GM12878 (cell line): ENCODE measurements around the gene KCNA5. TPM values are rescaled to one million over a fixed set of nuclear protein-coding genes. Genes with fewer than 3 reads are reported as not detected.

ENCODE experiments used
- ATAC-seq: fragments of 200-7000 bp; cut with Tn5 transposase; 3 replicates; pipeline ENCODE4 v1.9.1; 2020; ENCODE audit warnings: mild to moderate bottlenecking, moderate library complexity
- BruUV-seq: library from RNA; stranded (reverse); fragments of 400-500 nt; replicated peaks from 2 replicates; lab custom pipeline; 2021; lab: Mats Ljungman, UMichigan
- CTCF ChIA-PET: fragments of 300-600 bp; sonication (Branson Sonifier 250); formaldehyde crosslinking; extraction: SDS; loops from one replicate; lab custom pipeline; 2021; ENCODE audit warnings: inconsistent platforms; lab: Yijun Ruan, JAX
- POLR2A ChIA-PET: fragments of 350-600 bp; formaldehyde crosslinking; extraction: SDS; loops from one replicate; lab custom pipeline; 2021; ENCODE audit warnings: inconsistent platforms; lab: Charles Lee
- RAD21 ChIA-PET: fragments of 300-600 bp; sonication (Branson Sonifier 250); formaldehyde crosslinking; loops from one replicate; lab custom pipeline; 2023; ENCODE audit warnings: antibody characterized with exemption; ENCODE audit not compliant: unreplicated experiment; lab: Charles Lee
- SMC1A ChIA-PET: fragments of 300-600 bp; sonication (Branson Sonifier 250); formaldehyde crosslinking; loops from one replicate; lab custom pipeline; 2023; ENCODE audit not compliant: unreplicated experiment, uncharacterized antibody; lab: Charles Lee
- DNase-seq: peaks from one replicate; pipeline ENCODE4 v3.0.0-alpha.2; 2011; ENCODE audit warnings: low read depth, low spot score
- FAIRE-seq: peaks from 3 replicates; lab custom pipeline; 2011; peaks lifted over from hg19 to GRCh38; lab: Jason Lieb, UNC
- H2AFZ ChIP-seq: 2 replicates; pipeline ENCODE4 v1.6.0; 2011; ENCODE audit warnings: low read depth, low read length, control low read depth; ENCODE audit not compliant: control insufficient read depth
- H3K27ac ChIP-seq: 2 replicates; pipeline ENCODE4 v1.5.1; 2011; ENCODE audit warnings: control low read depth; ENCODE audit not compliant: control insufficient read depth, insufficient read depth
- H3K27me3 ChIP-seq, 2 experiments: replicated peaks in 1 of 2; 2 replicates each; pipeline versions ENCODE4 v1.6.0 to v1.6.1; 2011; ENCODE audit warnings: low read length in 1 of 2; ENCODE audit not compliant: control insufficient read depth in 2 of 2, insufficient read depth in 2 of 2
- H3K36me3 ChIP-seq, 2 experiments: 2 replicates each; pipeline ENCODE4 v1.5.1; 2011; ENCODE audit warnings: low read length in 1 of 2; ENCODE audit not compliant: control insufficient read depth in 2 of 2, insufficient read depth in 2 of 2
- H3K4me1 ChIP-seq: 2 replicates; pipeline ENCODE4 v1.6.1; 2011; ENCODE audit warnings: mild to moderate bottlenecking, low read length, moderate library complexity, mixed read lengths; ENCODE audit not compliant: control insufficient read depth, insufficient read depth
- H3K4me2 ChIP-seq: 2 replicates; pipeline ENCODE4 v1.6.0; 2011; ENCODE audit warnings: control low read depth; ENCODE audit not compliant: control insufficient read depth, insufficient read depth
- H3K4me3 ChIP-seq: fragments of 200-600 bp; sonication (generic); 2 replicates; pipeline ENCODE4 v1.5.1; 2016
- H3K79me2 ChIP-seq: 2 replicates; pipeline ENCODE4 v1.6.0; 2011; ENCODE audit warnings: low read length; ENCODE audit not compliant: control insufficient read depth, insufficient read depth
- H3K9ac ChIP-seq: 2 replicates; pipeline ENCODE4 v1.8.0; 2011; ENCODE audit warnings: low read length, control low read depth, mixed read lengths; ENCODE audit not compliant: control insufficient read depth, insufficient read depth
- H3K9me3 ChIP-seq: replicated peaks from 3 replicates; pipeline ENCODE4 v1.5.1; 2011; ENCODE audit warnings: mild to moderate bottlenecking, low read length; ENCODE audit not compliant: control insufficient read depth, insufficient read depth
- H4K20me1 ChIP-seq: 2 replicates; pipeline ENCODE4 v1.6.0; 2011; ENCODE audit not compliant: control insufficient read depth, insufficient read depth
- GABPA ChIP-seq: IDR thresholded peaks from 2 replicates; pipeline ENCODE4 v1.6.1; 2014; ENCODE audit warnings: antibody characterized with exemption, low read depth, mild to moderate bottlenecking, inconsistent platforms
- HDAC6 ChIP-seq: fragments of 200-600 bp; sonication (generic); IDR thresholded peaks from one replicate; pipeline ENCODE4 v1.8.0; 2017; ENCODE audit warnings: antibody characterized with exemption; ENCODE audit not compliant: unreplicated experiment
- MEF2A ChIP-seq: IDR thresholded peaks from 2 replicates; pipeline ENCODE4 v1.6.1; 2011; ENCODE audit warnings: low read depth, mild to moderate bottlenecking, low read length, moderate library complexity; ENCODE audit not compliant: insufficient read depth
- MLLT1 ChIP-seq: fragments of 450-650 bp; IDR thresholded peaks from 2 replicates; pipeline ENCODE4 v1.6.1; 2016; ENCODE audit warnings: mild to moderate bottlenecking
- POLR2AphosphoS5 ChIP-seq: IDR thresholded peaks from 2 replicates; pipeline ENCODE4 v1.6.1; 2011; ENCODE audit warnings: mild to moderate bottlenecking, low read length, inconsistent platforms
- STAT1 ChIP-seq: fragments of 450-650 bp; conservative IDR thresholded peaks from 2 replicates; pipeline ENCODE4 v1.6.1; 2014; ENCODE audit warnings: antibody characterized with exemption, mild to moderate bottlenecking
- WGBS: methylation state at CpG from one replicate; pipeline ENCODE4 v1.1.6; 2016; ENCODE audit warnings: low lambda C conversion rate; ENCODE audit not compliant: insufficient replicate concordance, insufficient coverage; ENCODE audit errors: missing lambda C conversion rate; 5-methylcytosine and 5-hydroxymethylcytosine counted together
- in situ Hi-C: fragments of 300-500 bp; cut with MboI; formaldehyde crosslinking; loops from 9 replicates; pipeline ENCODE4 v1.14.3; 2018; ENCODE audit warnings: mixed read lengths
- intact Hi-C: fragments of 100-400 bp; cut with micrococcal nuclease; formaldehyde crosslinking; loops from one replicate; pipeline ENCODE4 v1.14.2; 2022; ENCODE audit not compliant: unreplicated experiment
- polyA plus RNA-seq, 11 experiments: library from polyadenylated mRNA; depleted of rRNA in 4 of 11; unstranded in 6 of 11; stranded (reverse) in 5 of 11; fragments of >200 nt; fragmentation: Nextera tagmentation in 4 of 11; fragmentation: Illumina TruSeq in 1 of 11; extraction: Ambion mirVana in 4 of 11; extraction: Trizol in 1 of 11; gene quantifications; 1 replicate in 1 of 11; 2 replicates in 10 of 11; pipeline versions ENCODE4 v1.2.1 to v1.2.3, GENCODE V29; 2011 to 2016; ENCODE audit warnings: inconsistent platforms in 2 of 11, missing spikeins in 2 of 11, low read depth in 1 of 11
- total RNA-seq, 4 experiments: library from RNA; depleted of rRNA in 3 of 4; stranded (reverse); fragments of >200 nt in 3 of 4; fragmentation: Illumina TruSeq in 1 of 4; extraction: Trizol in 1 of 4; gene quantifications; 2 replicates each; pipeline versions ENCODE4 v1.2.1 to v1.2.3, GENCODE V29; 2013 to 2021
- TF ChIP-seq, protein P1 (sequence below): IDR thresholded peaks from 2 replicates; pipeline ENCODE4 v1.6.1; 2011; ENCODE audit warnings: low read depth, mild to moderate bottlenecking, low read length, moderate library complexity, borderline replicate concordance; ENCODE audit errors: extremely low read depth

Gene KCNA5
- total and polyA plus RNA-seq, 10 of the 15 experiments (the other 5 are each of a cell fraction or from before 2014, with no cell fraction given) = 0.11 to 0.56 (median 0.19) TPM; not detected in 4

GRCh38 chr12:5033883-5034282 is 9.8 kb upstream of the KCNA5 start:
- no peak overlapping the region for H2AFZ ChIP-seq
- FAIRE-seq (no peak), ATAC-seq (no peak), DNase-seq (no peak)
- no peak overlapping the region for H3K4me2 ChIP-seq
- H3K79me2 ChIP-seq = no peaks in the 10 kb centered on the region
- WGBS = 8% methylated on average over 1 of the region's 1 CpG
- SMC1A ChIA-PET = no interaction called here
- POLR2A ChIA-PET = no interaction called here
- peaks cover 5% of the 10 kb centered on the region; the same call in 1 of the 2 replicates for H3K4me1 ChIP-seq
- no peaks in the 10 kb centered on the region for H3K9me3 ChIP-seq
- CTCF ChIA-PET = interaction anchor here (1.2 to 1.4 kb wide), 2 partner anchors 9 to 12 kb away, joined by 3 read pairs; no protein-coding TSS in a partner anchor
- intact Hi-C loops = no loop called here
- no peak overlapping the region for H3K4me3 ChIP-seq
- H4K20me1 ChIP-seq = no peaks in the 10 kb centered on the region
- H3K9ac ChIP-seq = no peak overlapping the region
- no peak overlapping the region for H3K27ac ChIP-seq
- 0 out of 4 replicates have a peak, but pooled peaks cover 0 to 1% of the 10 kb centered on the region in 2 experiments for H3K27me3 ChIP-seq
- no peak for TF ChIP-seq MEF2A
- TF ChIP-seq GABPA = no peak
- TF ChIP-seq POLR2AphosphoS5 = no peak
- TF ChIP-seq, protein P1, sequence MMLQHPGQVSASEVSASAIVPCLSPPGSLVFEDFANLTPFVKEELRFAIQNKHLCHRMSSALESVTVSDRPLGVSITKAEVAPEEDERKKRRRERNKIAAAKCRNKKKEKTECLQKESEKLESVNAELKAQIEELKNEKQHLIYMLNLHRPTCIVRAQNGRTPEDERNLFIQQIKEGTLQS = no peak
- no peak for TF ChIP-seq MLLT1
- TF ChIP-seq STAT1 = no peak
- no peak for TF ChIP-seq HDAC6
- H3K36me3 ChIP-seq = no peaks in the 10 kb centered on the region
- RAD21 ChIA-PET = no interaction called here
- no TSS peak for BruUV-seq
- in situ Hi-C loops = no loop called here
